Cardiac atrium fibroblast (primary cell): Measurements from ENCODE around the gene SPIRE1. TPM values are rescaled to one million over a fixed set of nuclear protein-coding genes. Genes with fewer than 3 reads are reported as not detected.

Experiments used
- total RNA-seq: library from RNA; depleted of rRNA; stranded (reverse); fragments of >200 nt; gene quantifications from 2 replicates; pipeline ENCODE4 v1.2.3, GENCODE V29; 2015

The SPIRE1 gene
- total RNA-seq, result 12.1 and 13.8 TPM in 2 replicates

DNA sequence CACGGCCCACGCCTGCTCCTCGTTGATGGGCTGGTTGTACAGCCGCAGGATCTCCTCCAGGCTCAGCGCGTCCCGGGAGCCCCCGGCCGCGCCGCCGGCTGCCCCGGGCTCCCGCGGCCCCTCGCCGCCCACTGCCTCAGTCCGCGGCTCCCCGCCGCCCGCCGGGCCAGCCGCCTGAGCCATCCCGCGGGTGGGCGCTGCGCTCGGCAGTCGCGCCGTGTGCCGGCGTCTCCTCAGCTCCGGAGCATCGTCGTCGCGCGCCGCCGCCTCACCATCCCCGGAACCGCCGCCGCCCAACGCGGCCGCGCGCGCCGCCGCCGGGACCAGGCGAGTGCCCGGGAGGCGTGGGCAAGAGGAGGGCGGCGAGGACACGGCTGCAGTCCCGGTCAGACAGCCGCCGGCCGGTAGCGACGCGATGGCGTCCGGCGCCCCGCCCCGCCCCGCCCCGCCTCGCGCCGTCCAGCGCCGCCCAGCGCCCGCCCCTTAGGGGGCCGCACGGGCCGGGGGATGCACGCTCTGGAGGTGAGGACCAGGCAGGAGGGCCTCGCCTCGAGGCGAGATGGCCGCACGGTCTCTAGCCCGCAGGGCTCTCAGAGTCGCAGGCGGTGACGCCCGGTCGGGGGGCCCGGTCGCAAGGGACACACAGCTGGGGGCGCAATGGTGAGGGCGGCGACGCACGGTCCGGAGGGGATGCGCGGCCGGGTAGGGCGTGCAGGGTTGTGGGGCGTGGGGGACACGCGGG, at the start of gene SPIRE1:
Gene SPIRE1, minus strand, starts transcription at position 424 of the 742 bp plus-strand sequence. Its CDS starts 241 bp downstream, at position 183.

GRCh38 chr18:12702221-12703095, 44.6 kb upstream of the SPIRE1 start, which contains the start of the genes CEP76 and PSMG2:
CEP76 (minus strand) TSS chr18:12702723; CDS start chr18:12702548, 175 bp downstream.
PSMG2 (plus strand) TSS chr18:12703042; CDS start chr18:12703108, 66 bp downstream.

Other genes starting within 250 kb of the SPIRE1 start
- 4.9 and 10.9 TPM in 2 replicates for gene CEP76, start 44.6 kb upstream of the SPIRE1 start, total RNA-seq
- gene PSMG2, start 44.9 kb upstream of the SPIRE1 start, total RNA-seq, result 70.1 and 107 TPM in 2 replicates
- 22.2 and 30.3 TPM in 2 replicates for gene PTPN2, start 226.1 kb upstream of the SPIRE1 start, total RNA-seq